GM12874 (cell line): ENCODE results near the gene SNCAIP.

Experiments used
- CTCF ChIP-seq: IDR thresholded peaks from 2 replicates; pipeline ENCODE4 v1.5.1; 2011; ENCODE audit warnings: low read depth, mild to moderate bottlenecking, control low read depth, low read length, moderate library complexity; ENCODE audit not compliant: insufficient read depth

SNCAIP gene

GRCh38 chr5:122287101-122287500 is 24.9 kb upstream of the SNCAIP start:
- no peak for TF ChIP-seq CTCF

- TF ChIP-seq CTCF = no peak
Measured at GRCh38 chr5:122291000-122291901, 20.8 kb upstream of the SNCAIP start.

GRCh38 chr5:122292332-122292731 is 19.7 kb upstream of the SNCAIP start:
- TF ChIP-seq CTCF = no peak

- TF ChIP-seq CTCF = no peak
Measured at GRCh38 chr5:122295138-122295537, 16.9 kb upstream of the SNCAIP start.

GRCh38 chr5:122296871-122297270 is 15.2 kb upstream of the SNCAIP start:
- TF ChIP-seq CTCF = no peak

GRCh38 chr5:122297587-122298298 is 14.3 kb upstream of the SNCAIP start:
- no peak for TF ChIP-seq CTCF

- TF ChIP-seq CTCF = no peak
Measured at GRCh38 chr5:122300374-122300773, 11.7 kb upstream of the SNCAIP start.
